ENCODE measurements around the gene CNNM3. TPM values are rescaled to one million over a fixed set of nuclear protein-coding genes. Genes with fewer than 3 reads are reported as not detected.

CNNM3 gene
- total and polyA plus RNA-seq, 2 experiments from 2014 or later: 0.98 to 5.0 TPM

- no peak overlapping the region for H3K4me2 ChIP-seq (ENCODE audit: unreplicated experiment)
- DNase-seq: peak; percentile 45
- 81 to 90% methylated on average over 15 to 16 of the region's 16 CpGs for WGBS, 2 experiments (ENCODE audit: low coverage in 1 of 2, low lambda C conversion rate in 2 of 2, missing lambda C conversion rate in 2 of 2)
- no peaks in the 10 kb centered on the region for H3K79me2 ChIP-seq (ENCODE audit: insufficient read depth)
- H3K27ac ChIP-seq: no peak overlapping the region
- H3K4me3 ChIP-seq: no peak overlapping the region
- 0 out of 2 replicates have a peak, but pooled peaks cover 7% of the 10 kb centered on the region for H3K27me3 ChIP-seq (replicated peaks; ENCODE audit: insufficient read depth)
- no peaks in the 10 kb centered on the region for H3F3A ChIP-seq (ENCODE audit: insufficient read depth)
- H3K9me3 ChIP-seq (ENCODE audit: low read depth): no peaks in the 10 kb centered on the region
- no peak overlapping the region for H2AFZ ChIP-seq
- H3K9me2 ChIP-seq (ENCODE audit: insufficient read depth): no peaks in the 10 kb centered on the region
- H3K9ac ChIP-seq: no peak overlapping the region
- no peaks in the 10 kb centered on the region for H4K20me1 ChIP-seq (ENCODE audit: insufficient read depth)
- in situ Hi-C loops (cut with MboI): no loop called here
- H3K4me1 ChIP-seq (ENCODE audit: insufficient read depth): peaks cover 10% of the 10 kb centered on the region; the same call in 1 of the 2 replicates
- H3K36me3 ChIP-seq (ENCODE audit: low read depth): no peaks in the 10 kb centered on the region
- TF ChIP-seq EZH2 (IDR thresholded peaks at IDR 0.05; ENCODE audit: insufficient read depth, poor library complexity, severe bottlenecking) (no peak), EZH2phosphoT487 (IDR thresholded peaks at IDR 0.05; ENCODE audit: insufficient read depth, low read depth) (no peak)
Measured at GRCh38 chr2:96876269-96877041, 60.4 kb downstream of the CNNM3 start.

GRCh38 chr2:96877042-96877451, 61.0 kb downstream of the CNNM3 start:
- no peak for DNase-seq
- Histone ChIP-seq H3K79me2 (ENCODE audit: insufficient read depth) (no peaks in the 10 kb centered on the region), H3K4me2 (ENCODE audit: unreplicated experiment) (no peak overlapping the region), H3K4me3 (no peak overlapping the region), H3K9me3 (ENCODE audit: low read depth) (no peaks in the 10 kb centered on the region), H3K27me3 (replicated peaks; ENCODE audit: insufficient read depth) (peaks cover 7% of the 10 kb centered on the region; the same call in 1 of the 2 replicates), H3K9ac (no peak overlapping the region), H3K27ac (no peak overlapping the region), H3K4me1 (ENCODE audit: insufficient read depth) (peaks cover 10% of the 10 kb centered on the region; the same call in 1 of the 2 replicates), H3K9me2 (ENCODE audit: insufficient read depth) (no peaks in the 10 kb centered on the region), H3K36me3 (ENCODE audit: low read depth) (no peaks in the 10 kb centered on the region), H3F3A (ENCODE audit: insufficient read depth) (no peaks in the 10 kb centered on the region), H2AFZ (no peak overlapping the region), H4K20me1 (ENCODE audit: insufficient read depth) (no peaks in the 10 kb centered on the region)
- TF ChIP-seq EZH2 (IDR thresholded peaks at IDR 0.05; ENCODE audit: insufficient read depth, poor library complexity, severe bottlenecking) (no peak), EZH2phosphoT487 (IDR thresholded peaks at IDR 0.05; ENCODE audit: insufficient read depth, low read depth) (no peak)
- in situ Hi-C loops (cut with MboI): no loop called here
- 84 to 91% methylated on average over 6 of the region's 6 CpGs for WGBS, 2 experiments (ENCODE audit: low coverage in 1 of 2, low lambda C conversion rate in 2 of 2, missing lambda C conversion rate in 2 of 2)

- in situ Hi-C loops (cut with MboI): no loop called here
- TF ChIP-seq EZH2 (IDR thresholded peaks at IDR 0.05; ENCODE audit: insufficient read depth, poor library complexity, severe bottlenecking) (no peak), EZH2phosphoT487 (IDR thresholded peaks at IDR 0.05; ENCODE audit: insufficient read depth, low read depth) (no peak)
- H2AFZ ChIP-seq: no peak overlapping the region
- no peak overlapping the region for H3K9ac ChIP-seq
- no peaks in the 10 kb centered on the region for H3F3A ChIP-seq (ENCODE audit: insufficient read depth)
- H3K9me3 ChIP-seq (ENCODE audit: low read depth): no peaks in the 10 kb centered on the region
- no peak overlapping the region for H3K4me3 ChIP-seq
- no peaks in the 10 kb centered on the region for H3K36me3 ChIP-seq (ENCODE audit: low read depth)
- no peak overlapping the region for H3K27ac ChIP-seq
- no peak overlapping the region for H3K4me2 ChIP-seq (ENCODE audit: unreplicated experiment)
- H3K27me3 ChIP-seq (replicated peaks; ENCODE audit: insufficient read depth): peaks cover 7% of the 10 kb centered on the region; the same call in 1 of the 2 replicates
- no peaks in the 10 kb centered on the region for H4K20me1 ChIP-seq (ENCODE audit: insufficient read depth)
- WGBS, 2 experiments (ENCODE audit: low coverage in 1 of 2, low lambda C conversion rate in 2 of 2, missing lambda C conversion rate in 2 of 2): 79% methylated on average over 11 to 15 of the region's 15 CpGs
- no peak for DNase-seq
- no peaks in the 10 kb centered on the region for H3K9me2 ChIP-seq (ENCODE audit: insufficient read depth)
- H3K4me1 ChIP-seq (ENCODE audit: insufficient read depth): peaks cover 10% of the 10 kb centered on the region; the same call in 1 of the 2 replicates
- H3K79me2 ChIP-seq (ENCODE audit: insufficient read depth): no peaks in the 10 kb centered on the region
Measured at GRCh38 chr2:96877631-96878092, 61.6 kb downstream of the CNNM3 start.

GRCh38 chr2:96878171-96878570, 62.1 kb downstream of the CNNM3 start:
- no peaks in the 10 kb centered on the region for H3F3A ChIP-seq (ENCODE audit: insufficient read depth)
- no peaks in the 10 kb centered on the region for H3K9me2 ChIP-seq (ENCODE audit: insufficient read depth)
- H3K79me2 ChIP-seq (ENCODE audit: insufficient read depth): no peaks in the 10 kb centered on the region
- no peak overlapping the region for H2AFZ ChIP-seq
- H3K4me3 ChIP-seq: no peak overlapping the region
- TF ChIP-seq EZH2 (IDR thresholded peaks at IDR 0.05; ENCODE audit: insufficient read depth, poor library complexity, severe bottlenecking) (no peak), EZH2phosphoT487 (IDR thresholded peaks at IDR 0.05; ENCODE audit: insufficient read depth, low read depth) (no peak)
- no peaks in the 10 kb centered on the region for H4K20me1 ChIP-seq (ENCODE audit: insufficient read depth)
- no peak for DNase-seq
- H3K9ac ChIP-seq: no peak overlapping the region
- H3K36me3 ChIP-seq (ENCODE audit: low read depth): no peaks in the 10 kb centered on the region
- peaks cover 6% of the 10 kb centered on the region; the same call in 1 of the 2 replicates for H3K4me1 ChIP-seq (ENCODE audit: insufficient read depth)
- peaks cover 7% of the 10 kb centered on the region; the same call in 1 of the 2 replicates for H3K27me3 ChIP-seq (replicated peaks; ENCODE audit: insufficient read depth)
- H3K27ac ChIP-seq: no peak overlapping the region
- in situ Hi-C loops (cut with MboI): no loop called here
- H3K9me3 ChIP-seq (ENCODE audit: low read depth): no peaks in the 10 kb centered on the region
- 57 to 71% methylated on average over 6 of the region's 7 CpGs for WGBS, 2 experiments (ENCODE audit: low coverage in 1 of 2, low lambda C conversion rate in 2 of 2, missing lambda C conversion rate in 2 of 2)
- no peak overlapping the region for H3K4me2 ChIP-seq (ENCODE audit: unreplicated experiment)
